BE2C (cell line): ENCODE results near the gene DEDD2.

Experiments used
- DNase-seq: peaks from one replicate; pipeline ENCODE4 v3.0.0-alpha.2; 2020
- H3K27me3 ChIP-seq: fragments of 250-450 bp; sonication (Bioruptor Pico); 2 replicates; pipeline ENCODE4 v1.5.1; 2020; ENCODE audit warnings: mild to moderate bottlenecking
- H3K36me3 ChIP-seq: fragments of 250-450 bp; sonication (Bioruptor Pico); 2 replicates; pipeline ENCODE4 v1.5.1; 2020; ENCODE audit warnings: mild to moderate bottlenecking
- H3K4me1 ChIP-seq: fragments of 250-450 bp; sonication (Bioruptor Pico); 2 replicates; pipeline ENCODE4 v1.5.1; 2020
- H3K4me3 ChIP-seq: 2 replicates; pipeline ENCODE4 v1.5.1; 2011; ENCODE audit warnings: low read depth, low read length
- H3K9me3 ChIP-seq: fragments of 250-450 bp; sonication (Bioruptor Pico); 2 replicates; pipeline ENCODE4 v1.5.1; 2020
- CTCF ChIP-seq: IDR thresholded peaks from 2 replicates; pipeline ENCODE4 v1.5.1; 2012; ENCODE audit warnings: mild to moderate bottlenecking, low read depth, low read length

Gene DEDD2

GRCh38 chr19:42208612-42209011 lies 8.9 kb downstream of the DEDD2 start:
- Histone ChIP-seq H3K4me1 (no peaks in the 10 kb centered on the region), H3K4me3 (no peak overlapping the region), H3K36me3 (peaks cover 26% of the 10 kb centered on the region), H3K27me3 (no peaks in the 10 kb centered on the region), H3K9me3 (no peaks in the 10 kb centered on the region)
- DNase-seq: no peak
- TF ChIP-seq CTCF: no peak

DNA sequence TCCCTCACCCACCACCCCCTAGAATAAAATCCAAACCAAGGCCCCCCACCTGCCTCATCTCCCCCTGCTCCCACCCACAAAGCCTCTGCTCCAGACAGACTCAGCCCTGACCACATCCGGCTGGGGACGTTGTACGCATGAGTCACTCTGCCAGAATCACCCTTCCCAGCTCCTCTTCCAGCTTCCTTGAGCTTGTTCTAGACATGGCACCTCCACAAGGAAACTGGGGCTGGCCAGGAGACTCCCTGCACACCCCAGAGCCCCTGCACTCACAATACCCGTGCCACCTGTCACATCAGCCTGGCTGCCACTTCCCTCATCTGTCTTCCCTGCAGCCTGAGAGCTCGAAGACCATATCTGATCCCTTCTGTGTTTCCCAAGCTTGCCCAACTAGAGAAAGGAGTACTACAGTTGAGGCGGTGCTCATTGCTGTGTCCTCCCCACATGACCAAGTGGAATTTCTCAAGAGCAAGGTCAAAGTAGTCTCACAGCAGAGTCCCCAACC lies 9.7 kb downstream of the DEDD2 start:
- no peaks in the 10 kb centered on the region for H3K9me3 ChIP-seq
- H3K27me3 ChIP-seq: no peaks in the 10 kb centered on the region
- peaks cover 21% of the 10 kb centered on the region for H3K36me3 ChIP-seq
- H3K4me3 ChIP-seq: no peak overlapping the region
- H3K4me1 ChIP-seq: no peaks in the 10 kb centered on the region
- no peak for TF ChIP-seq CTCF
- DNase-seq: no peak

GRCh38 chr19:42206871-42207755 lies 10.4 kb downstream of the DEDD2 start:
- no peak for TF ChIP-seq CTCF
- no peaks in the 10 kb centered on the region for H3K9me3 ChIP-seq
- H3K4me3 ChIP-seq: no peak overlapping the region
- no peaks in the 10 kb centered on the region for H3K4me1 ChIP-seq
- peaks cover 21% of the 10 kb centered on the region for H3K36me3 ChIP-seq
- H3K27me3 ChIP-seq: no peaks in the 10 kb centered on the region
- no peak for DNase-seq

GRCh38 chr19:42204664-42205063 lies 12.8 kb downstream of the DEDD2 start:
- H3K4me3 ChIP-seq: no peak overlapping the region
- peaks cover 21% of the 10 kb centered on the region for H3K36me3 ChIP-seq
- no peaks in the 10 kb centered on the region for H3K27me3 ChIP-seq
- H3K9me3 ChIP-seq: no peaks in the 10 kb centered on the region
- DNase-seq: no peak
- TF ChIP-seq CTCF: no peak
- no peaks in the 10 kb centered on the region for H3K4me1 ChIP-seq

- no peaks in the 10 kb centered on the region for H3K27me3 ChIP-seq
- TF ChIP-seq CTCF: no peak
- peaks cover 21% of the 10 kb centered on the region for H3K36me3 ChIP-seq
- DNase-seq: no peak
- H3K4me1 ChIP-seq: no peaks in the 10 kb centered on the region
- H3K4me3 ChIP-seq: no peak overlapping the region
- no peaks in the 10 kb centered on the region for H3K9me3 ChIP-seq
Observed at GRCh38 chr19:42203700-42204099, 13.8 kb downstream of the DEDD2 start.

GRCh38 chr19:42202290-42202880 lies 15.1 kb downstream of the DEDD2 start:
- peaks cover 16% of the 10 kb centered on the region for H3K36me3 ChIP-seq
- no peaks in the 10 kb centered on the region for H3K27me3 ChIP-seq
- no peaks in the 10 kb centered on the region for H3K9me3 ChIP-seq
- no peak for DNase-seq
- TF ChIP-seq CTCF: no peak
- no peak overlapping the region for H3K4me3 ChIP-seq
- no peaks in the 10 kb centered on the region for H3K4me1 ChIP-seq
